ENCODE measurements around the gene EIF4EBP3.

The EIF4EBP3 gene

DNA sequence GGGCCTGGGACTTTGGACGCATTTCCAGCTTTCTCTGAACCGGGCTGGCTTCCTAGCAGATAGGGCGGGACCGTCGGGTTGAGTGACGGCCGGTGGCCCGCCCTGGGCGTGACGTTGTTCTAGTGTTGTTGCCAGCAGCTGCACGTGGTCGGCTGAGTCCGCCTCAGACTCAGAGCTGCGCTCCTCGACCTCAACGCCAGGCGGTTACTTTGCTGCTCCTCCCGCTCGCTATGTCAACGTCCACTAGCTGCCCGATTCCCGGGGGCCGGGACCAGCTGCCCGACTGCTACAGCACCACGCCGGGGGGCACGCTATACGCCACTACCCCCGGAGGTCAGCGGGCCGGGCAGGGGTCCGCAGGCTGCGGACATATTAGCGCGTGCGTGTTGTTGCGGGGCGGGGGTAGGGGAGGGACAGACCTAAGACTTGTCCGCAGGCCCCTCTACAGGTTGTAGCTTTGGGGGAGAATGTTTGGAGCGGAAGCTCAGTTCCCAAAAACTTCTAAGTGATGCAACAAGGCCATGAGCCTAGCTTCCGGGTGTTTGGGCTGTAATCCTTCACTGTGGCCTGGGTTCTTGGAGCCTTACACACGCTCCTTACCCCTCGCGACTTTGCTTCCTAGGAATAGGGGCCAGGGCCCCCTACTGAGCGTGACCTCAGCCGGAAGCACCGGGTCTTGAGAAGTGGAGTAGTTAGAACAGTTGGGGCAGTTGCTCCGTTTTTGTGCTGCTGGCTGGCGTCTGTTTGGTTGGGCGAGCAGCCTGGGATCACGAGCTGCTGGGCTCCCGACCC lies at the start of gene EIF4EBP3:
TSS of gene EIF4EBP3 (plus strand) at position 155 of the 792 bp plus-strand sequence. CDS start at position 231, 76 bp downstream.
- peaks cover 32% of the 10 kb centered on the region for H3K4me1 ChIP-seq (ENCODE audit: control insufficient read depth, insufficient read depth, low read length, unreplicated experiment)
- H2AFZ ChIP-seq (ENCODE audit: low read length, unreplicated experiment): no peak within 1 kb of the TSS
- peak within 1 kb of the TSS; percentile 82 for H3K27ac ChIP-seq (ENCODE audit: low read depth, low read length)
- H3K27me3 ChIP-seq (ENCODE audit: insufficient read depth, low read length): no peaks in the 10 kb centered on the region
- H3K79me2 ChIP-seq (ENCODE audit: control insufficient read depth, insufficient read depth, low read length, unreplicated experiment): peaks cover 5% of the 10 kb centered on the region
- peaks cover 6% of the 10 kb centered on the region; the same call in 1 of the 2 replicates for H3K36me3 ChIP-seq (ENCODE audit: insufficient read depth, low read length)
- H3K4me3 ChIP-seq (ENCODE audit: low read depth, low read length): peak within 1 kb of the TSS; percentile 74

DNA sequence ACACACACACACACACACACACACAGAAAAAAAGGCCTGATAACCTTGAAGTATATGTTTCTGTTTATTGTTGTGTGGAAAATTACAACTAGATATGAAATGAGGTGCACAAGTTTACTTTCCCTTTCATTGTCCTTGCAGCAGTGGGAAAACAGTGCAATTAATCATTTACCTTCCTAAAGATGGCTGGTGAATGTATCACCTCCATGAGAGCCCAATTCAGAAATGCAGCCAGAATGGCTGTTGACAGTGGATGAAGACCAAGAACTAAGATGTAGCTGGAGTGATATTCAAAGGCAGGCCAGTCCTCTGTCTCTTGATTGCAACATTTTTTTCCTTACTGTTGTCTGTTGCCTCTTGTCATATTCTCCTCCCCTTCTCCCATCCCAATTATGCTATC lies 49.6 kb upstream of the EIF4EBP3 start:
- Histone ChIP-seq H3K79me2 (ENCODE audit: control insufficient read depth, insufficient read depth, low read length, unreplicated experiment) (no peaks in the 10 kb centered on the region), H3K4me1 (ENCODE audit: control insufficient read depth, insufficient read depth, low read length, unreplicated experiment) (no peaks in the 10 kb centered on the region), H3K27me3 (ENCODE audit: insufficient read depth, low read length) (no peaks in the 10 kb centered on the region), H2AFZ (ENCODE audit: low read length, unreplicated experiment) (no peak overlapping the region), H3K36me3 (ENCODE audit: insufficient read depth, low read length) (peaks cover 12% of the 10 kb centered on the region; the same call in 1 of the 2 replicates), H3K4me3 (ENCODE audit: low read depth, low read length) (no peak overlapping the region), H3K27ac (ENCODE audit: low read depth, low read length) (no peak overlapping the region)

DNA sequence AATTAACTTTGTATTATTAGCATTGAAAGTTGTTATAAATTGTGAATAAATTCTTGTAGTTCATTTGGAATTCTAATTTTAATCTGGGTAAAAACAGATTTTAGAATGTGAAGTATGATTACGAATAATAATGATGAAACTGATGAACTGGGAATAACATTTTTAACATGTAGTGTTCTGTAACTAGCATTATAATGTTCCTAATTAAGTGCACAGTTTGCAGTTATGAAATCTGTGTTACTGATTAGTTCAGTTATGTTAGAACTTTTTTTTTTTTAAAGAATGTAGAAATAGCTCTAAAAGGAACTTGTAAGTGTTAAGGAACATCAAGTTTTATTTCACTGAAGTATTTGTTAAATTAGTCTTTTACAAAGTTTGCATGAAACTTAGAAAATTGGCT lies 48.9 kb upstream of the EIF4EBP3 start:
- H2AFZ ChIP-seq (ENCODE audit: low read length, unreplicated experiment): no peak overlapping the region
- H3K27ac ChIP-seq (ENCODE audit: low read depth, low read length): no peak overlapping the region
- H3K36me3 ChIP-seq (ENCODE audit: insufficient read depth, low read length): peaks cover 12% of the 10 kb centered on the region; the same call in 1 of the 2 replicates
- H3K4me3 ChIP-seq (ENCODE audit: low read depth, low read length): no peak overlapping the region
- no peaks in the 10 kb centered on the region for H3K4me1 ChIP-seq (ENCODE audit: control insufficient read depth, insufficient read depth, low read length, unreplicated experiment)
- H3K79me2 ChIP-seq (ENCODE audit: control insufficient read depth, insufficient read depth, low read length, unreplicated experiment): no peaks in the 10 kb centered on the region
- no peaks in the 10 kb centered on the region for H3K27me3 ChIP-seq (ENCODE audit: insufficient read depth, low read length)

DNA sequence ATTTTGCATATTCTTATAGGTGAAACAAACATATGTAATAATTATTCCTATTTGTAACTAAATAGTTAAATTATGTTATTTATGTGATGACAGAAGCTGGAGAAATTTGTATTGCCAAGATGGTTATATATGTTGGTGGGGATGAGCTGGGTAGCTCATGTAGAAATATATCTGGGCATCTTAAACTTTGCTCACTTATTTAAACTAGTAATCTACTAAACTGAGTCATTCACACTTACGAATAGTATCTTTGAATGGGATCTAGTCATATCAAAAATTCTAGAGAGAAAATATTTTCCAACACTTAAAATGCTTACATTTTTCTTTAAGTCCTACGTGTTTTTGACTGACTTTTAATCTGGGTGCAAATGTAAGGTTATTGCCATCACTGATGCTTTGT lies 44.6 kb upstream of the EIF4EBP3 start:
- no peaks in the 10 kb centered on the region for H3K79me2 ChIP-seq (ENCODE audit: control insufficient read depth, insufficient read depth, low read length, unreplicated experiment)
- no peak overlapping the region for H3K27ac ChIP-seq (ENCODE audit: low read depth, low read length)
- H3K27me3 ChIP-seq (ENCODE audit: insufficient read depth, low read length): no peaks in the 10 kb centered on the region
- peaks cover 21% of the 10 kb centered on the region for H3K36me3 ChIP-seq (ENCODE audit: insufficient read depth, low read length)
- H3K4me3 ChIP-seq (ENCODE audit: low read depth, low read length): no peak overlapping the region
- no peaks in the 10 kb centered on the region for H3K4me1 ChIP-seq (ENCODE audit: control insufficient read depth, insufficient read depth, low read length, unreplicated experiment)
- H2AFZ ChIP-seq (ENCODE audit: low read length, unreplicated experiment): no peak overlapping the region

DNA sequence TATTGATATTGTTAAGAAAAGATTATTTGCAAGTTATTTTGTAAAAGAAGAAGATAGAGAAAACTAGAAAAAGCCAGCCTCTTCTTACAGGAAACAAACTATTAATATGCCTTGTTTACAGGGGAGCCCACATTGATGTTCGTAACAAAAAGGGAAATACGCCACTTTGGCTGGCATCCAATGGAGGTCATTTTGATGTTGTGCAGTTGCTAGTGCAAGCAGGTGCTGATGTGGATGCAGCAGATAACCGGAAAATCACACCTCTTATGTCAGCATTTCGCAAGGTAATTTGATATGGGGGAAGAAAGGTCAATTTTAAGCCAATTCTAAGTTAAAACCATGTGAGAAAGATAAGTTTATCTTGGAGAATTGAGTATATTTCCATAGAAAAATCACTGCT lies 37.6 kb upstream of the EIF4EBP3 start:
- H3K4me1 ChIP-seq (ENCODE audit: control insufficient read depth, insufficient read depth, low read length, unreplicated experiment): no peaks in the 10 kb centered on the region
- no peak overlapping the region for H2AFZ ChIP-seq (ENCODE audit: low read length, unreplicated experiment)
- peaks cover 50% of the 10 kb centered on the region for H3K36me3 ChIP-seq (ENCODE audit: insufficient read depth, low read length)
- H3K27ac ChIP-seq (ENCODE audit: low read depth, low read length): no peak overlapping the region
- H3K4me3 ChIP-seq (ENCODE audit: low read depth, low read length): no peak overlapping the region
- H3K27me3 ChIP-seq (ENCODE audit: insufficient read depth, low read length): no peaks in the 10 kb centered on the region
- no peaks in the 10 kb centered on the region for H3K79me2 ChIP-seq (ENCODE audit: control insufficient read depth, insufficient read depth, low read length, unreplicated experiment)

DNA sequence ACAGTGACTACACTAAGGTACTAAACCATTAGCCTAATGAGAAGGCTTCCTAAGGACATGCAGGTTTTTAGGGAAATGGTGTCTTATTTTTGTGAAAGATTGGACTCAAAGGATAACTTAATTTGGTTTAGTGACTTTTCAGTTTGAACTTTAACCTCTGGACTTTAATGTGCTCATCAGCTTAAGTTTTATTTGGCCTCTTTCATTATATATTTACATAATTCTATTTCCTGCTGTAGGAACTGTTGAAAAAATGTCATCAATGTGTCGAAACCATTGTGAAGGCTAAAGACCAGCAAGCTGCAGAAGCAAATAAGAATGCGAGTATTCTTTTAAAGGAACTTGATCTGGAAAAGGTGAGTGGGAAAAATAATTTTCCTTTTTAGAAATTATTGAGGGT lies 34.3 kb upstream of the EIF4EBP3 start:
- no peak overlapping the region for H3K4me3 ChIP-seq (ENCODE audit: low read depth, low read length)
- H3K27ac ChIP-seq (ENCODE audit: low read depth, low read length): no peak overlapping the region
- H3K36me3 ChIP-seq (ENCODE audit: insufficient read depth, low read length): peaks cover 32% of the 10 kb centered on the region
- H3K79me2 ChIP-seq (ENCODE audit: control insufficient read depth, insufficient read depth, low read length, unreplicated experiment): no peaks in the 10 kb centered on the region
- H3K27me3 ChIP-seq (ENCODE audit: insufficient read depth, low read length): no peaks in the 10 kb centered on the region
- no peak overlapping the region for H2AFZ ChIP-seq (ENCODE audit: low read length, unreplicated experiment)
- H3K4me1 ChIP-seq (ENCODE audit: control insufficient read depth, insufficient read depth, low read length, unreplicated experiment): no peaks in the 10 kb centered on the region

DNA sequence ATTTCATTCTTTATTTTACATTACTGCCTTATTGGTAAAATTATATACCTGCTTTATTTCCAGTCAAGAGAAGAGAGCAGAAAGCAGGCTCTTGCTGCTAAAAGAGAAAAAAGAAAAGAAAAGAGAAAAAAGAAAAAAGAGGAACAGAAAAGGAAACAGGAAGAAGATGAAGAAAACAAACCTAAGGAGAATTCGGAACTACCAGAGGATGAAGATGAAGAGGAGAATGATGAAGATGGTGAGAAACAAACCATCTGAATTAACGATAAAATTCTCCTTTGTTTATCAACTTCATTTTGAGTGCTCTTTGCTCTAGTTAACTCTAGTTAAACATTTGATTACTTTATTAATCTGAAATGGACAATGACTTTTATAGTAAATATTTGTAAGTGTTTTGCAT lies 23.5 kb upstream of the EIF4EBP3 start:
- no peak overlapping the region for H2AFZ ChIP-seq (ENCODE audit: low read length, unreplicated experiment)
- no peaks in the 10 kb centered on the region for H3K27me3 ChIP-seq (ENCODE audit: insufficient read depth, low read length)
- H3K36me3 ChIP-seq (ENCODE audit: insufficient read depth, low read length): peaks cover 20% of the 10 kb centered on the region

DNA sequence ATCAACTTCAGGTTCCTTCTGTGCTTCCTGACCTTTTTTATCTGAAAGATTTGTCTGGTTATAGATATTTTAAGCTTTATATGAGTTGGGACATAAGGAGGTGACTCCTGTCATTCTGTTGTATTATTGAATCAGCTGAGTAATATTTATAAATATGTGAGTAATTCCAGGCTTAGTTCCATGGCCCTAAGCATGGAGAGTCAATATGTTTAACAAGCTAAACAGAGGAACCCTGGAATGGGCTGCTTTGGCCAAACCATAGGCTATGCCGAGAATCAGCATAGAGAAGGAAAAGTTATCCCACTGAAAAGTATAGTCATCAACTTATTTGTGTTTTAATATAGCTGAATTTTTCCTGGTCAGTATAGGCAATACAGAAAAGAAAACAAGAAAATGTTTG lies 7.2 kb upstream of the EIF4EBP3 start:
- H3K4me3 ChIP-seq (ENCODE audit: low read depth, low read length): no peak overlapping the region
- no peak overlapping the region for H2AFZ ChIP-seq (ENCODE audit: low read length, unreplicated experiment)
- no peaks in the 10 kb centered on the region for H3K4me1 ChIP-seq (ENCODE audit: control insufficient read depth, insufficient read depth, low read length, unreplicated experiment)
- H3K27me3 ChIP-seq (ENCODE audit: insufficient read depth, low read length): no peaks in the 10 kb centered on the region
- no peak overlapping the region for H3K27ac ChIP-seq (ENCODE audit: low read depth, low read length)
- H3K36me3 ChIP-seq (ENCODE audit: insufficient read depth, low read length): peaks cover 48% of the 10 kb centered on the region
- H3K79me2 ChIP-seq (ENCODE audit: control insufficient read depth, insufficient read depth, low read length, unreplicated experiment): peaks cover 3% of the 10 kb centered on the region

More for the DNA sequence above, 23.5 kb upstream of the EIF4EBP3 start:
- Histone ChIP-seq H3K4me3 (ENCODE audit: low read depth, low read length) (no peak overlapping the region), H3K4me1 (ENCODE audit: control insufficient read depth, insufficient read depth, low read length, unreplicated experiment) (no peaks in the 10 kb centered on the region), H3K27ac (ENCODE audit: low read depth, low read length) (no peak overlapping the region), H3K79me2 (ENCODE audit: control insufficient read depth, insufficient read depth, low read length, unreplicated experiment) (no peaks in the 10 kb centered on the region)

DNA sequence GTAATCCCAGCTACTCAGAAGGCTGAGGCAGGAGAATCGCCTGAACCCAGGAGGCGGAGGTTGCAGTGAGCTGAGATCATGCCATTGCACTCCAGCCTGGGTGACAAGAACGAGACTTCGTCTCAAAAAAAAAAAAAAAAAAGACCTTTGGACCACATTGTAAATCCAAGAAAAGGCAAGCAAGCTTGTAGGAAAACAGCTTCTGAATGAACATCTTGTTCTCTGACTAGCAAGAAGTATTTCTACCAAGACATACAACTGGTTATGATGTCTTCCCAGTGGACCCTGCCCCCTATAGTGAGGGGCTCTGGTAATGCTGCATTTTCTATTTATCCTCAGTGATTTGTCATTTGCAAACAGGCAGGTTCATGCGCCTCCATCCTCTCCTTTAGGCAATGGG lies 4.5 kb upstream of the EIF4EBP3 start:
- Histone ChIP-seq H3K27ac (ENCODE audit: low read depth, low read length) (no peak overlapping the region), H3K36me3 (ENCODE audit: insufficient read depth, low read length) (peaks cover 35% of the 10 kb centered on the region), H2AFZ (ENCODE audit: low read length, unreplicated experiment) (no peak overlapping the region), H3K79me2 (ENCODE audit: control insufficient read depth, insufficient read depth, low read length, unreplicated experiment) (no peaks in the 10 kb centered on the region), H3K4me3 (ENCODE audit: low read depth, low read length) (no peak overlapping the region), H3K4me1 (ENCODE audit: control insufficient read depth, insufficient read depth, low read length, unreplicated experiment) (peaks cover 12% of the 10 kb centered on the region), H3K27me3 (ENCODE audit: insufficient read depth, low read length) (no peaks in the 10 kb centered on the region)

DNA sequence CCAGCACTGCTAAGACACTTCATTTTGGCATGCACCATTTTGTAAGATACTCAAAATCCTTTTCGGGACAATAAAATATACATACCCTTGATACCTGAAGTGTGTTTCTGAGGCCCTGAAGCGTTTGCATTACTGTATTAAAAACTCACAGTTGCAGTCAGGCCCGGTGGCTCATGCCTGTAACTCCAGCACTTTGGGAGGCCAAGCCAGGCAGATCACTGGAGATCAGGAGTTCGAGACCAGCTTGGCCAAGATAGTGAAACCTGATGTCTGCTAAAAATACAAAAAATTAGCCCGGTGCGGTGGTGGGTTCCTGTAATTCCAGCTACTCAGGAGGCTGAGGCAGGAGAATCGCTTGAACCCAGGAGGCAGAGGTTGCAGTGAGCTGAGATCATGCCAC lies 2.5 kb upstream of the EIF4EBP3 start:
- peaks cover 19% of the 10 kb centered on the region; the same call in 1 of the 2 replicates for H3K36me3 ChIP-seq (ENCODE audit: insufficient read depth, low read length)

DNA sequence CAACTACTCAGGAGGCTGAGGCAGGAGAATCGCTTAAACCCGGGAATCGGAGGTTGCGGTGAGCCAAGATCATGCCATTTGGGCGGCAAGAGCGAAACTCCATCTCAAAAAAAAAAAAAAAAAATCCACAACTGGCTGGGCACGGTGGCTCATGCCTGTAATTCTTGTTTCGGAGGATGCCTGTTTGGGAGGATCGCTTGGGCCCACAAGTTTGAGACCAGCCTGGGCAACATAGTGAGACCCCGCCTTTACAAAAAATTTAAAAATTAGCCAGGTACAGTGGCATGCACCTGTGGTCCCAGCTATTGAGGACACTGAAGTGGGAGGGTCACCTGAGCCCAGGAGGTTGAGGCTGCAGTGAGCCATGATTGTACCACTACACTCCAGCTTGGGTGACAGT lies 1.9 kb upstream of the EIF4EBP3 start:
- Histone ChIP-seq H3K27ac (ENCODE audit: low read depth, low read length) (no peak overlapping the region), H3K36me3 (ENCODE audit: insufficient read depth, low read length) (peaks cover 14% of the 10 kb centered on the region; the same call in 1 of the 2 replicates), H2AFZ (ENCODE audit: low read length, unreplicated experiment) (no peak overlapping the region), H3K4me1 (ENCODE audit: control insufficient read depth, insufficient read depth, low read length, unreplicated experiment) (peaks cover 32% of the 10 kb centered on the region), H3K4me3 (ENCODE audit: low read depth, low read length) (no peak overlapping the region), H3K79me2 (ENCODE audit: control insufficient read depth, insufficient read depth, low read length, unreplicated experiment) (no peaks in the 10 kb centered on the region), H3K27me3 (ENCODE audit: insufficient read depth, low read length) (no peaks in the 10 kb centered on the region)

More for the DNA sequence above, 2.5 kb upstream of the EIF4EBP3 start:
- no peaks in the 10 kb centered on the region for H3K79me2 ChIP-seq (ENCODE audit: control insufficient read depth, insufficient read depth, low read length, unreplicated experiment)
- no peaks in the 10 kb centered on the region for H3K27me3 ChIP-seq (ENCODE audit: insufficient read depth, low read length)
- H3K4me3 ChIP-seq (ENCODE audit: low read depth, low read length): no peak overlapping the region
- H3K27ac ChIP-seq (ENCODE audit: low read depth, low read length): no peak overlapping the region
- H3K4me1 ChIP-seq (ENCODE audit: control insufficient read depth, insufficient read depth, low read length, unreplicated experiment): peaks cover 32% of the 10 kb centered on the region
- no peak overlapping the region for H2AFZ ChIP-seq (ENCODE audit: low read length, unreplicated experiment)

All from ACC112 (cell line).